Lower leg skin (tissue), 4 donors: ENCODE measurements around the gene IL17RC. TPM values are rescaled to one million over a fixed set of nuclear protein-coding genes. Genes with fewer than 3 reads are reported as not detected.

Experiments
- DNase-seq, 2 donors: peaks; one replicate each; pipeline ENCODE4 v3.0.0-alpha.2; 2019; ENCODE audit warnings: low spot score in 2 of 2
- H3K4me3 ChIP-seq: fragments of 200-600 bp; sonication (generic); 2 replicates; pipeline ENCODE4 v1.5.1; 2017; ENCODE audit warnings: mild to moderate bottlenecking, low read depth; ENCODE audit not compliant: poor library complexity, severe bottlenecking
- CTCF ChIP-seq, 3 donors: fragments of 450-650 bp; IDR thresholded peaks; one replicate each; pipeline ENCODE4 v1.5.1; 2016; ENCODE audit warnings: antibody characterized with exemption in 3 of 3, mild to moderate bottlenecking in 3 of 3, moderate library complexity in 2 of 3
- POLR2A ChIP-seq, 2 donors: fragments of 450-650 bp; IDR thresholded peaks; one replicate each; pipeline ENCODE4 v1.6.1; 2016 to 2017; ENCODE audit warnings: antibody characterized with exemption in 2 of 2, mild to moderate bottlenecking in 1 of 2, moderate library complexity in 1 of 2
- WGBS, 2 donors: methylation state at CpG; one replicate each; pipeline ENCODE4 v1.1.5; 2018; 5-methylcytosine and 5-hydroxymethylcytosine counted together
- intact Hi-C: fragments of 100-400 bp; cut with DNase I; formaldehyde crosslinking; loops from one replicate; pipeline ENCODE4 v1.15.0; 2023; ENCODE audit warnings: low total_unique reads
- total RNA-seq, 4 donors: library from RNA; depleted of rRNA; stranded (reverse); fragments of >200 nt; gene quantifications; one replicate each; pipeline ENCODE4 v1.1.0, GENCODE V29; 2016

IL17RC gene
- total RNA-seq, 4 donors from 2014 or later, result 95.5 to 155 (median 113) TPM

GRCh38 chr3:9912294-9912935 is 4.5 kb upstream of the IL17RC start:
- DNase-seq, result no peak
- TF ChIP-seq CTCF (IDR thresholded peaks at IDR 0.05) (no peak), POLR2A (IDR thresholded peaks at IDR 0.05) (no peak)
- intact Hi-C loops, result loop anchor here (10.0 kb wide), 1 partner anchor 58 kb away; no protein-coding TSS in a partner anchor
- WGBS, 2 donors, result 69 to 72% methylated on average over 7 of the region's 7 CpGs
- no peak overlapping the region for H3K4me3 ChIP-seq

- no peak for DNase-seq
- intact Hi-C loops, result loop anchor here (10.0 kb wide), 1 partner anchor 59 kb away; no protein-coding TSS in a partner anchor
- no peak for TF ChIP-seq POLR2A (IDR thresholded peaks at IDR 0.05)
- TF ChIP-seq CTCF (IDR thresholded peaks at IDR 0.05), result no peak
- no peak overlapping the region for H3K4me3 ChIP-seq
- WGBS, 2 donors, result 34 to 41% methylated on average over 5 of the region's 5 CpGs
Measured at GRCh38 chr3:9913601-9914000, 3.3 kb upstream of the IL17RC start.

GRCh38 chr3:9914011-9914410 is 2.9 kb upstream of the IL17RC start:
- no peak for TF ChIP-seq CTCF (IDR thresholded peaks at IDR 0.05)
- 21 to 27% methylated on average over 1 of the region's 1 CpG for WGBS, 2 donors
- no peak for DNase-seq
- H3K4me3 ChIP-seq, result no peak overlapping the region
- intact Hi-C loops, result loop anchor here (10.0 kb wide), 1 partner anchor 59 kb away; no protein-coding TSS in a partner anchor

- TF ChIP-seq CTCF (IDR thresholded peaks at IDR 0.05) (no peak), POLR2A (IDR thresholded peaks at IDR 0.05) (no peak)
- 49 to 59% methylated on average over 3 to 7 of the region's 15 CpGs for WGBS, 2 donors
- intact Hi-C loops, result loop anchor here (10.0 kb wide), 1 partner anchor 60 kb away; no protein-coding TSS in a partner anchor
- DNase-seq, result no peak
- H3K4me3 ChIP-seq, result no peak overlapping the region
Measured at GRCh38 chr3:9914559-9915253, 2.2 kb upstream of the IL17RC start.

- H3K4me3 ChIP-seq, result peak overlapping the region; percentile 21
- peak in 1 of 2 donors; percentile 93 for DNase-seq
- WGBS, 2 donors, result 21 to 65% methylated on average over 52 to 73 of the region's 99 CpGs
- intact Hi-C loops, result loop anchor here (10.0 kb wide), 1 partner anchor 61 kb away; no protein-coding TSS in a partner anchor
- TF ChIP-seq POLR2A (IDR thresholded peaks at IDR 0.05), result no peak
- no peak for TF ChIP-seq CTCF (IDR thresholded peaks at IDR 0.05)
Measured at GRCh38 chr3:9915254-9916141, 1.4 kb upstream of the IL17RC start.
